ENCODE measurements around the gene NDUFA7.

The NDUFA7 gene

GRCh38 chr19:8340341-8341096 is 19.3 kb upstream of the NDUFA7 start:
- in situ Hi-C loops (cut with MboI; ENCODE audit: low sequenced_read_pairs, unreplicated experiment): no loop called here
- peak; percentile 25 for DNase-seq (ENCODE audit: low spot score)
- TF ChIP-seq CTCF (IDR thresholded peaks at IDR 0.05; ENCODE audit: borderline replicate concordance, control extremely low read depth, extremely low read depth, insufficient read depth, missing control alignments): no peak

GRCh38 chr19:8338835-8339234 is 17.7 kb upstream of the NDUFA7 start:
- in situ Hi-C loops (cut with MboI; ENCODE audit: low sequenced_read_pairs, unreplicated experiment): no loop called here
- no peak for TF ChIP-seq CTCF (IDR thresholded peaks at IDR 0.05; ENCODE audit: borderline replicate concordance, control extremely low read depth, extremely low read depth, insufficient read depth, missing control alignments)
- DNase-seq (ENCODE audit: low spot score): no peak

GRCh38 chr19:8337728-8338127 is 16.6 kb upstream of the NDUFA7 start:
- in situ Hi-C loops (cut with MboI; ENCODE audit: low sequenced_read_pairs, unreplicated experiment): no loop called here
- TF ChIP-seq CTCF (IDR thresholded peaks at IDR 0.05; ENCODE audit: borderline replicate concordance, control extremely low read depth, extremely low read depth, insufficient read depth, missing control alignments): no peak
- DNase-seq (ENCODE audit: low spot score): no peak

- in situ Hi-C loops (cut with MboI; ENCODE audit: low sequenced_read_pairs, unreplicated experiment): no loop called here
- no peak for TF ChIP-seq CTCF (IDR thresholded peaks at IDR 0.05; ENCODE audit: borderline replicate concordance, control extremely low read depth, extremely low read depth, insufficient read depth, missing control alignments)
- DNase-seq (ENCODE audit: low spot score): no peak
These were observed 15.5 kb upstream of the NDUFA7 start for GRCh38 chr19:8336660-8337059.

- no peak for DNase-seq (ENCODE audit: low spot score)
- in situ Hi-C loops (cut with MboI; ENCODE audit: low sequenced_read_pairs, unreplicated experiment): no loop called here
- no peak for TF ChIP-seq CTCF (IDR thresholded peaks at IDR 0.05; ENCODE audit: borderline replicate concordance, control extremely low read depth, extremely low read depth, insufficient read depth, missing control alignments)
These were observed 14.9 kb upstream of the NDUFA7 start for GRCh38 chr19:8336072-8336569.

- TF ChIP-seq CTCF (IDR thresholded peaks at IDR 0.05; ENCODE audit: borderline replicate concordance, control extremely low read depth, extremely low read depth, insufficient read depth, missing control alignments): no peak
- DNase-seq (ENCODE audit: low spot score): no peak
- in situ Hi-C loops (cut with MboI; ENCODE audit: low sequenced_read_pairs, unreplicated experiment): no loop called here
These were observed 14.3 kb upstream of the NDUFA7 start for GRCh38 chr19:8335343-8336071.
